Fibroblast of lung (primary cell): ENCODE results near the gene ABCC8.

ENCODE experiments used
- EZH2 ChIP-seq: IDR thresholded peaks from 2 replicates; pipeline ENCODE4 v1.5.1; 2012; ENCODE audit warnings: low read length, control low read depth, mild to moderate bottlenecking; ENCODE audit errors: missing control alignments
- TF ChIP-seq, protein P1 (sequence below), 2 donors: IDR thresholded peaks in 1 of 2; conservative IDR thresholded peaks in 1 of 2; 1 replicate in 1 of 2; 2 replicates in 1 of 2; pipeline ENCODE4 v1.5.1; 2011 to 2012; ENCODE audit warnings: low read length in 2 of 2, control low read depth in 1 of 2, inconsistent platforms in 1 of 2, low read depth in 1 of 2, mild to moderate bottlenecking in 1 of 2

DNA sequence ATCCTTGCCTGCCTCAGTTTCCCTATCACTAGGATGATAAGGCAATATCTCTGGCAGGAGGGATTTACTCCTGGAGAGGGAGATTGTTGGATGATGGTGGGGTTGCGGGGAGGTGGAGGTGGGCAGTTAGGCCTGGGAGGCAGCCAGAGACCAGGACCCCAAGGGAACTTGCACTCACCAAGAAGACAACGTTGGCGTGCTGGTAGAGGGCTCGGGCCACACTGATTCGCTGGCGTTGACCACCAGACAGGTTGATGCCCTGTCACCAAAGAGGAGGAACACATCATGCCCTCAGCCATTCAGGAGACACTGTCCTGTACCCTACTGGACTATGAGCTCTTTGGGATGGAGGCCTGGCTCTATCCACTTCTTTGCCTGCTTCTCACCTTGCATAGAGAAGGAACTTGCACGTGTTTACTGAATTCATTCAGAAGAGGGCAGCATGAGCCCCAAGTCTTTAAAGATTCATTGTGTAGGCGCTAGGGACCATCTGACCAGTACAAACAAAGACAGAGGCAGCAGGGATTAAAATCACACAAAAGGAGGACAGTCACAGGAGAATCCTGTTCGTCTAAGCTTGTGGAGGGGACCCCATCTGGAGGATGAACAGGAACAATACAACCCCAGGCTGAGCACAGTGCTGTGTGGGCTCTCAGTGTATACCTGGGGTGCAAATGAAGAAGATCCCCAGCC is 64.0 kb downstream of the ABCC8 start:
- TF ChIP-seq EZH2: no peak
- TF ChIP-seq, protein P1, sequence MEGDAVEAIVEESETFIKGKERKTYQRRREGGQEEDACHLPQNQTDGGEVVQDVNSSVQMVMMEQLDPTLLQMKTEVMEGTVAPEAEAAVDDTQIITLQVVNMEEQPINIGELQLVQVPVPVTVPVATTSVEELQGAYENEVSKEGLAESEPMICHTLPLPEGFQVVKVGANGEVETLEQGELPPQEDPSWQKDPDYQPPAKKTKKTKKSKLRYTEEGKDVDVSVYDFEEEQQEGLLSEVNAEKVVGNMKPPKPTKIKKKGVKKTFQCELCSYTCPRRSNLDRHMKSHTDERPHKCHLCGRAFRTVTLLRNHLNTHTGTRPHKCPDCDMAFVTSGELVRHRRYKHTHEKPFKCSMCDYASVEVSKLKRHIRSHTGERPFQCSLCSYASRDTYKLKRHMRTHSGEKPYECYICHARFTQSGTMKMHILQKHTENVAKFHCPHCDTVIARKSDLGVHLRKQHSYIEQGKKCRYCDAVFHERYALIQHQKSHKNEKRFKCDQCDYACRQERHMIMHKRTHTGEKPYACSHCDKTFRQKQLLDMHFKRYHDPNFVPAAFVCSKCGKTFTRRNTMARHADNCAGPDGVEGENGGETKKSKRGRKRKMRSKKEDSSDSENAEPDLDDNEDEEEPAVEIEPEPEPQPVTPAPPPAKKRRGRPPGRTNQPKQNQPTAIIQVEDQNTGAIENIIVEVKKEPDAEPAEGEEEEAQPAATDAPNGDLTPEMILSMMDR (conservative IDR thresholded peaks at IDR 0.05 in 1 of 2, IDR thresholded peaks at IDR 0.05 in 1 of 2; ENCODE audit: low read depth in 1 of 2, low read length in 2 of 2): no peak
